GM12878 (cell line): ENCODE measurements around the gene RPUSD2.

Experiments used
- CTCF ChIP-seq, 3 experiments: IDR thresholded peaks in 2 of 3; conservative IDR thresholded peaks in 1 of 3; 2 replicates each; pipeline ENCODE4 v1.5.1; 2011; ENCODE audit warnings: low read depth in 3 of 3, low read length in 3 of 3, mild to moderate bottlenecking in 3 of 3, control low read depth in 2 of 3, moderate library complexity in 2 of 3, inconsistent platforms in 1 of 3, mixed read lengths in 1 of 3; ENCODE audit not compliant: control insufficient read depth in 2 of 3, insufficient read depth in 1 of 3; ENCODE audit errors: extremely low read depth in 1 of 3
- EP300 ChIP-seq, 2 experiments: fragments of 150-350 bp in 1 of 2; IDR thresholded peaks; 2 replicates each; pipeline ENCODE4 v1.6.1; 2011 to 2012; ENCODE audit warnings: low read depth in 2 of 2, low read length in 2 of 2, borderline replicate concordance in 1 of 2, improper control_type of control experiment in 1 of 2, inconsistent platforms in 1 of 2; ENCODE audit not compliant: control insufficient read depth in 1 of 2
- FOS ChIP-seq: IDR thresholded peaks from 3 replicates; pipeline ENCODE4 v1.6.1; 2011; ENCODE audit warnings: borderline replicate concordance; ENCODE audit not compliant: insufficient read length; ENCODE audit errors: extremely low read depth
- IKZF1 ChIP-seq: fragments of 450-650 bp; conservative IDR thresholded peaks from 2 replicates; pipeline ENCODE4 v1.6.1; 2017; ENCODE audit warnings: antibody characterized with exemption, mild to moderate bottlenecking
- NFYB ChIP-seq: IDR thresholded peaks from 2 replicates; pipeline ENCODE4 v1.6.1; 2011; ENCODE audit warnings: low read depth, mild to moderate bottlenecking, low read length, improper control_type of control experiment, moderate library complexity; ENCODE audit not compliant: insufficient read depth
- POLR2A ChIP-seq: IDR thresholded peaks from 2 replicates; pipeline ENCODE4 v1.6.1; 2011; ENCODE audit warnings: low read depth, mild to moderate bottlenecking, low read length

- TF ChIP-seq CTCF (IDR thresholded peaks at IDR 0.05 in 2 of 3, conservative IDR thresholded peaks at IDR 0.05 in 1 of 3; ENCODE audit: control insufficient read depth in 2 of 3, extremely low read depth in 1 of 3, insufficient read depth in 1 of 3, low read depth in 3 of 3, low read length in 3 of 3): no peak
- no peak for TF ChIP-seq NFYB
- no peak for TF ChIP-seq FOS
- no peak for TF ChIP-seq POLR2A
- TF ChIP-seq IKZF1: no peak
- no peak for TF ChIP-seq EP300 (IDR thresholded peaks at IDR 0.05; ENCODE audit: borderline replicate concordance in 1 of 2, control insufficient read depth in 1 of 2, low read depth in 2 of 2, low read length in 2 of 2)
These were observed 29.0 kb downstream of the RPUSD2 start for GRCh38 chr15:40598126-40598525.
